Immature natural killer cell (primary cell): ENCODE measurements around the gene ATR. TPM values are rescaled to one million over a fixed set of nuclear protein-coding genes. Genes with fewer than 3 reads are reported as not detected.
"Not testable (repeated sequence)": the region's sequence is repeated elsewhere in the genome, so short reads cannot be mapped to it uniquely, and the experiment has no call there.

ENCODE experiments used
- DNase-seq, 3 donors: peaks; one replicate each; pipeline ENCODE4 v3.0.0; 2022; ENCODE audit warnings: mixed read lengths in 1 of 3
- H3K27ac Mint-ChIP-seq, 6 donors: one replicate each; pipeline ENCODE4 v1.8.0; 2020; ENCODE audit warnings: mixed read lengths in 6 of 6, mild to moderate bottlenecking in 5 of 6, inconsistent platforms in 4 of 6, moderate library complexity in 3 of 6
- H3K27me3 Mint-ChIP-seq, 3 donors: one replicate each; pipeline ENCODE4 v1.8.0; 2020 to 2021; ENCODE audit warnings: low read depth in 3 of 3, mild to moderate bottlenecking in 3 of 3, mixed read lengths in 3 of 3, moderate library complexity in 3 of 3, inconsistent platforms in 1 of 3
- H3K36me3 Mint-ChIP-seq, 3 donors: one replicate each; pipeline ENCODE4 v1.8.0; 2020; ENCODE audit warnings: mixed read lengths in 3 of 3, inconsistent platforms in 2 of 3, mild to moderate bottlenecking in 2 of 3
- H3K4me1 Mint-ChIP-seq, 2 donors: one replicate each; pipeline ENCODE4 v1.8.0; 2020; ENCODE audit warnings: inconsistent platforms in 2 of 2, mild to moderate bottlenecking in 2 of 2, mixed read lengths in 2 of 2, moderate library complexity in 1 of 2
- H3K4me3 Mint-ChIP-seq, 5 donors: one replicate each; pipeline ENCODE4 v1.8.0; 2020; ENCODE audit warnings: mild to moderate bottlenecking in 5 of 5, mixed read lengths in 5 of 5, inconsistent platforms in 3 of 5, moderate library complexity in 3 of 5
- H3K9me3 Mint-ChIP-seq, 6 donors: one replicate each; pipeline ENCODE4 v1.8.0; 2020; ENCODE audit warnings: mild to moderate bottlenecking in 6 of 6, mixed read lengths in 6 of 6, inconsistent platforms in 4 of 6, moderate library complexity in 3 of 6
- polyA plus RNA-seq, 3 donors: library from polyadenylated mRNA; unstranded; fragments of 300-500 nt; fragmentation: Illumina TruSeq; gene quantifications; one replicate each; pipeline ENCODE4 v1.2.3, GENCODE V29; 2021

ATR gene
- polyA plus RNA-seq, 3 donors from 2014 or later = 9.8 to 14.4 (median 10.1) TPM

DNA sequence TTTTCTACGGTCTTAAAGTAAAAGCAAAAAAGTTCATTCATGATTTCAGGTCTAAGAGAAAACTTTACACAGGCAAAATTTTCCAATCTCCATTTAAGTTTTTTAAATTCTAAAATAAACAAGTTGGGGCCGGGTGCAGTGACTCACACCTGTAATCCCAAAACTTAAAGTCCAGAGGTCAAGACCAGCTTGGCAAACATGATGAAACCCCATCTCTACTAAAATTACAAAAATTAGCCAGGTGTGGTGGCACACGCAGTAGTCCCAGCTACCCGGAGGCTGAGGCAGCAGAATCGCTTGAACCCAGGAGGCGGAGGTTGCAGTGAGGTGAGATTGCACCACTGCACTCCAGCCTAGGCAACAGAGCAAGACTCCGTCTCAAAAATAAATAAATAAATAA lies 178.0 kb downstream of the ATR start:
- H3K4me3 Mint-ChIP-seq, H3K27me3 Mint-ChIP-seq, H3K27ac Mint-ChIP-seq, H3K4me1 Mint-ChIP-seq, H3K9me3 Mint-ChIP-seq, DNase-seq: not testable (repeated sequence)
- peaks cover 36 to 49% (median 39%) of the 10 kb centered on the region in 3 donors for H3K36me3 Mint-ChIP-seq

Other genes starting within 250 kb of the ATR start
- 10 to 100 TPM; 59.5 to 96.1 (median 60.8) TPM for gene XRN1, start 130.7 kb downstream of the ATR start, polyA plus RNA-seq
- gene PLS1, start 17.7 kb upstream of the ATR start, polyA plus RNA-seq = 1 to 10 TPM; 1.9 to 6.2 (median 5.4) TPM
- gene TRPC1, start 145.3 kb upstream of the ATR start, polyA plus RNA-seq = not detected